SW480 (cell line): ENCODE data around the gene PSME3.

Experiments used
- DNase-seq: peaks from one replicate; pipeline ENCODE4 v3.0.0-alpha.2; 2016; ENCODE audit warnings: low spot score

The PSME3 gene

DNA sequence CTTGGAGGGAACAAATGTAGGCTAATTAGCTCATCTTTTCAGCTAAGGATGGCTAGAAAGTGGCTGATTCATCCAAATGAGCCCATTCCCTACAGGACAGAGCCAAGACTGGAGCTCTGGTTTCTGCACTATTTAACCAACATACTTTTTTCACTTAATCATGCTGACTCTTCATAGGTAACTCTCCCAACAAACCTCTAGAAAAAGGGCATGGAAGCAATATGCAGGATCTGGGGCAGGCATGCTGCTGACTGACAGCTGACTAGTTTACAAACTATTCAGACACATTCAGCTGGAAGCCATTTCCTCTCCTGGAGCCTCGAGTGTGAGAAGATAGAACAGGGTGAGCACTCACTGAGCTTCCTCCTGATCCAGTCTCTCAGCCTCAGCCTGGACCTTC lies 15.3 kb upstream of the PSME3 start:
- no peak for DNase-seq

DNA sequence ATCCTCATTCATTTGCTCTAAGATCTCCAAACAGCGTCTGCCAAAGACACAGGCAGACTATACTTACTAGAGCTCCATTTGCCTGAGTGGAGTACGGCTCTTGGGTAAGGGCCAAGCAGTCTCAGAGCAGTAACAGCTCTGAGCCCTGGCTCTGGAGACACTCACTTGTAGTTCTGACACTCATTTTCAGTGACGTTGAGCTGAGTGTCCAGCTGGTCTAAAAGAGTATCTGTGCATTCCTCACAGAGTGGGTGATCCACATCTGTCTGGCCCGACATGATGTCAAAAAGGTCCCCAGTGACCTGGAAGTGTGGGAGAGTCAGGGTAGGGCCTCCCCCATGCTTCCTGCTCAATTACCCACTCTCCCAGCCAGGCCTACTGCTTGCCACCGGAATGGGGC lies 14.8 kb upstream of the PSME3 start:
- no peak for DNase-seq

DNA sequence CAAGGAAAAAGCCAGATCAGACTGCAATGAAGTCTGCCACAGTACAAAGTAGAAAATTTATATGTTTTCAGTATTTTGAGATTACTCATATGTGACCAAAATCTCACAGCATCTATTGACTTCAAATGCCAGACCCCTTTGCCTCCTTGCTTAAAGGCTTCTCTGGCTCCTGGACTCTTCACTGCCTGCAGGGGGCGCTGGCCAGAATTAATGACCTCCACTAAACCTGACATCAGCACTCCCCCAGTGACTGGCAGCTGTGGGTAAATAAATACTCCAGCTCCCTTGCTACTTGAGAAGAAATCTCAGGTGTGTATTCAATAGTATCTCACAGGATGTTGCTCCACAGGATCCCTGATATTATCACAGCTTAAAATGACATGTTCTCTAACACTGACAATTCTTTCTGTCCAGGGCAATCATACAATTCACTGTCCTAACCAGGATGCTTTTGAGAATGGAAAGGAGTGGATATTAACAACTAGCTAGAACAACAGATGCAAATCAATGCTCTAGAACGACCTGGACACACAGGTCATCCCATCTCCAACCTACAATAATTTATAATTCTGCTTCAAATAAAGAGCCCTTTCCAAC lies 13.2 kb upstream of the PSME3 start:
- DNase-seq: peak; percentile 64

- no peak for DNase-seq
Measured at GRCh38 chr17:42821176-42821575, 12.0 kb upstream of the PSME3 start.

- no peak for DNase-seq
Measured at GRCh38 chr17:42827472-42827871, 5.7 kb upstream of the PSME3 start.

GRCh38 chr17:42830971-42831370 lies 2.2 kb upstream of the PSME3 start:
- no peak for DNase-seq

DNA sequence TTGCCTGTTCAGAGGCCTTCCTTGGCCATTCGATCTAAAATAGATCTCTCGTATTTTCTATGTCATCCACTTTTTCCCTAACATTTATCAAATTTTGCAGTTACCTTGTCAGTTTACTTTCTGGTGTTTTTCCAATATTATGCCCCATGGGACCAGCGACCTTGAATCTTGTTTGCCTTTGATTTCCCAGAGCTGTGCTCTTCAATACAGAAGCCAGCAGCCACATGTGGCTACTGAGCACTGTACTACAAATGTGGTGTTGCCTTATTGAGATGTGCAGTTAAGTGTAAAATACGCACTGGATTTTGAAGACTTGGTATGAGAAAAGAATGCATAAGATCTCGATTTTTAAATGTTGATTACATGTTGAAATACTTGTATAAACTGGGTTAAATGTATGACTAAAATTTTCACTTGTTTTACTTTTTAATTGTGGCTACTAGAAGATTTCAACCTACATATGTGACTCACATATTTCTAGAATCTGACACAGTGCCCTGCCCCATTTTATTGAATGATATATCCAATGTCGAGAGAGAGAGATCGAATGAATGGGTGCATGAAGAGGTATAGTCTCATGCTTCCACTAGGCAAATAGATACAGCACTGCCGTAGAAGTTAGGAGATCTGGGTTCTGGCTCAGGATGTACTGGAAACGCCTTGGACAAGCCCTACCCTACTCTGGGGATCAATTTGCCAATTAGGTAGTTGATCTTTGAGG lies 824 bp upstream of the PSME3 start:
- DNase-seq: no peak

- DNase-seq: no peak
Measured at GRCh38 chr17:42833767-42834422, 698 bp downstream of the PSME3 start.

DNA sequence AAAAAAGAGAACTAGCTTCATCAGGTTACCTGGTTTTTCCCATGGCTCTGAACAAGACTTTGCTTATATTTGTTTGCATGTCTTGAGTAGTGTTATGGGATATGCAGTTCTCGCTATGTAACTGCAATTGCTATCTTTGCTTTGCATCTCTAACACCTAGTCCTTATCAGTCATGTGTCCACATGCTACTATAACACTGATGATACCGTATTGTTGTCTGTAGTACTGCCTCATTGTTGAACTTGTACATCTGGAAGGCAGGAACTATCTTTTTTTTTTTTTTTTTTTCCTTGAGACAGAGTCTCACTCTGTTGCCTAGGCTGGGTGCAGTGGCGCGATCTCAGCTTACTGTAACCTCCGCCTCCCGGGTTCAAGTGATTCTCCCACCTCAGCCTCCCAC lies 2.5 kb downstream of the PSME3 start:
- DNase-seq: no peak

DNA sequence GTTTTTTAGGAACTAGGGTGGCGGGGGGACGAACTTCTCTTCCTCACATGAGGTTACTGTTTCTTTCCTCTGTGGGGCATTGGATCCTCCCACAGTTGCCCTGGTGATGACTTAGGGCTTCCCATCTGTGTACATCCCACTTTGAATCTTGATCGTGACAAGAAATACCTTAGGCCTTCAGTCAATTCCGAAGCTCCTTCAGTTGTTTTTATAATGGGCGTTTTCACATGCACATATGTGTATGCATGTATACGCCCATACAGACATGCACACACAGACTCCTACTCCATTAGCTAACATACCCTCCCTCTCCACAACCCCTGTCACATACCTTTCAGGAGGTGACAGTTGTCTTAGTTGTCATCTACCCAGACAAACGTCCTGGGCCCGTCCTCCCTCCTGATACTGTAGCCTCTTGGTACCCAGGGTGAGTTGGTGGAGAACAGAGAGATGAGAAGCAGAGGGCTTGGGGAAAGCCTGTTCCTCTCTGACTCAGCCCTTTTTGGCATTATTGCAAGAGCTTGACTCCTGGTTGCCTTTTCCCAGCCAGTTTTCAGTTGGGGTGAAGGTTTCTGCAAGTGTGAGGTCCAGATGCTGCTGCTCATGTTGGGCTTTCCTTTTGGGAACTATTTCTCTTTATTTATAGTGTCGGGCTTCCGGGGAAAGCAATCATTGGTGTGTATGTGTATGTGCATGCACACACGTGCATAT lies 8.9 kb downstream of the PSME3 start:
- DNase-seq: no peak

DNA sequence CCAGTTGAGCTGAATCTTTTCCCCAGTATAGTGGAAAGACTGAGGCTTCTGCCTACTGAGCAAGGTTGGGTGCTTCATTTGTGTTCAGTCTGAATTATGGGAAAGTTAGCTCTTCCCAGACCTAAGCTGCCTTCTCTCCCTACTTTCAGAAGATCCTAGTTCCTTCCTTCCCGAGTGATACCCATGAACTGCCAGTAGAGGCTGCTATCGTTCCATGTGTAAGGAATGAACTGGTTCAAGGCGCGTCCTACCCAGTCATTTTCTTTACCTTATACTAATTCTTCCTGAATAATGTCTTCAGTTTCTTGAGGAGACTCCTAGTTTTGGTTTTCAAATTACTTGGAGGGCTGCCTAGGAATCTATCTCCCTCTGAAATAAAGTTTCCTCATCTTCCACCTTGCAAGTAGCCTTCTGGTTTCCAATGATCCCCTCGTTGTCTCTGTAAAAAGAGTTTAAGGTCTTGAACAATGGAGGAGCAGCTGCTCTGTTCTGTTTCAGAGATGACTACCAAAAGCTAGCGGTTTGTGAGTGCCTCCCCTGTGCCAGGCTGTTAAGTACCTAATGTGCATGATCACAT lies 10.2 kb downstream of the PSME3 start:
- DNase-seq: peak; percentile 61

DNA sequence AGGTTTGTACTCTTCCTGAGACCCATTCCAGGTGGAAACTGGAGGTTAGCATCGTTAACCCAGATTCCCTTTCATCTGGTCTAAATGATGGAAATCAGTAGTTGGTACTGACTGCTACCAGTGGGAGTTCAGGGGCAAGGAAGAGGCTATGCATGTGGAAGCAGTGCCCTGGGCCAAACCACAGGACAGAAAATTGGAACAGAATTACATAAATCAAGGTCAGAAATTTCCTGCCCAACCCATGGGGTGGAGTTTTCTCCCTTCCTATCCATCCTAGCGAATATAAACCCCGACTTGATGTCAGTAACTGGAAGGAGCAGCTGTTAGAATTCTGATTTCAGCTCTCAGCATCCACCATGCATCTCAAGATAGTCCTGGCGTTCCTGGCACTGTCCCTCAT lies 11.1 kb downstream of the PSME3 start, which contains the start of gene AOC2:
Gene AOC2, plus strand, starts transcription at position 310 of the 400 bp plus-strand sequence. Its CDS starts 47 bp downstream, at position 357.
- DNase-seq: no peak

DNA sequence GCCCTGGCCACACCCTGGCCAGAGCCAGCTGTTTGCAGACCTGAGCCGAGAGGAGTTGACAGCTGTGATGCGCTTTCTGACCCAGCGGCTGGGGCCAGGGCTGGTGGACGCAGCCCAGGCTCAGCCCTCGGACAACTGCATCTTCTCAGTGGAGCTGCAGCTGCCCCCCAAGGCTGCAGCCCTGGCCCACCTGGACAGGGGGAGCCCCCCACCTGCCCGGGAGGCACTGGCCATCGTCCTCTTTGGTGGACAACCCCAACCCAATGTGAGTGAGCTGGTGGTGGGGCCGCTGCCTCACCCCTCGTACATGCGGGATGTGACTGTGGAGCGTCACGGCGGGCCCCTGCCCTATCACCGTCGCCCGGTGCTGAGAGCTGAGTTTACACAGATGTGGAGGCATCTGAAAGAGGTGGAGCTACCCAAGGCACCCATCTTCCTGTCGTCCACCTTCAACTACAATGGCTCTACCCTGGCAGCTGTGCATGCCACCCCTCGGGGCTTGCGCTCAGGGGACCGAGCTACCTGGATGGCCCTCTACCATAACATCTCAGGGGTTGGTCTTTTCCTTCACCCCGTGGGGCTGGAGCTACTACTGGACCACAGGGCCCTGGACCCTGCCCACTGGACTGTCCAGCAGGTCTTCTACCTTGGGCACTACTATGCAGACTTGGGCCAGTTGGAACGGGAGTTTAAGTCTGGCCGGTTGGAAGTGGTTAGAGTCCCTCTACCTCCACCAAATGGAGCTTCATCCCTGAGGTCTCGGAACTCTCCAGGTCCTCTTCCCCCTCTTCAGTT lies 11.8 kb downstream of the PSME3 start:
- DNase-seq: no peak

DNA sequence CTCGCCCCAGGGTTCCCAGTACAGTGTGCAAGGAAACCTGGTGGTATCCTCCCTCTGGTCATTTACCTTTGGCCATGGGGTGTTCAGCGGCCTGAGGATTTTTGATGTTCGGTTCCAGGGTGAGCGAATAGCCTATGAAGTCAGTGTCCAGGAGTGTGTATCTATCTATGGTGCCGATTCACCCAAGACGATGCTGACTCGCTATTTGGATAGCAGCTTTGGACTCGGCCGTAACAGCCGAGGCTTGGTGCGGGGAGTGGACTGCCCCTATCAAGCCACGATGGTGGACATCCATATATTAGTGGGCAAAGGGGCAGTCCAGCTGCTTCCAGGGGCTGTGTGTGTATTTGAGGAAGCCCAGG lies 12.3 kb downstream of the PSME3 start:
- no peak for DNase-seq

DNA sequence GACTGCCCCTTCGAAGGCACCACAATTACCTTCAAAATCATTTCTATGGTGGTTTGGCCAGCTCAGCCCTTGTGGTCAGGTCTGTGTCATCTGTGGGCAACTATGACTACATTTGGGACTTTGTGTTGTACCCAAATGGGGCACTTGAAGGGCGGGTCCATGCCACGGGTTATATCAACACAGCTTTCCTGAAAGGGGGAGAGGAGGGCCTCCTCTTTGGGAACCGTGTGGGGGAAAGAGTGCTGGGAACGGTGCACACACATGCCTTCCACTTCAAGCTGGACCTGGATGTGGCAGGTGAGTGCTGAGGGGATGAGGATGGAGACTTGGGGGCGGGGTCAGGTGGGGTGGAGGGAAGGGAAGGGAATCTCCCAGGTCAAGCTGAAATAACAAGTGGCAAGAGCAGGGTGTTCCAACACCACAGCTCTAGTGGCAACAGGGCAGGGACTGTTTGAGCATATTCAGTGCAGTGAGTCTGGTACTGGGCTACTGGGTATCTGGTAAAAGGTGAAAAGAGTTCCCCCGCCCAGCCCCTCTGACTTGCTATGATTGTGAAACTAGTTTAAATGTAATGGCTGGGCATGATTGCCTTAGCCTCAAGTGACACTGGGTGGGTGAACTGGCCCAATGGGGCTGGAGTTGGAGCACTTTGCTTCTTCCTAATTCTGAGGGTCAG lies 12.9 kb downstream of the PSME3 start:
- no peak for DNase-seq

- DNase-seq: no peak
Measured at GRCh38 chr17:42846594-42847280, 13.5 kb downstream of the PSME3 start.

- no peak for DNase-seq
Measured at GRCh38 chr17:42848093-42848492, 14.9 kb downstream of the PSME3 start.

DNA sequence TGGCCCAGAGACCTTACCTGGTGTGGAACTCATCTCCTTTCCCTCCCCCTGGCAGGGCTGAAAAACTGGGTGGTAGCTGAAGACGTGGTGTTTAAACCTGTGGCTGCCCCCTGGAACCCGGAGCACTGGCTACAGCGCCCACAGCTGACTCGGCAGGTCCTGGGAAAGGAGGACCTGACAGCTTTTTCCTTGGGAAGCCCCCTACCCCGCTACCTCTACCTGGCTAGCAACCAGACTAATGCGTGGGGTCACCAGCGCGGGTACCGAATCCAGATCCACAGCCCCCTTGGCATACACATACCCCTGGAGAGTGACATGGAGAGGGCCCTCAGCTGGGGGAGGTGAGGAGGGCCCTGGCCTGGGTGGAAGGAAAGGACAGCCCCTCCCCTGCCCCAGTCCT lies 15.8 kb downstream of the PSME3 start:
- no peak for DNase-seq

DNA sequence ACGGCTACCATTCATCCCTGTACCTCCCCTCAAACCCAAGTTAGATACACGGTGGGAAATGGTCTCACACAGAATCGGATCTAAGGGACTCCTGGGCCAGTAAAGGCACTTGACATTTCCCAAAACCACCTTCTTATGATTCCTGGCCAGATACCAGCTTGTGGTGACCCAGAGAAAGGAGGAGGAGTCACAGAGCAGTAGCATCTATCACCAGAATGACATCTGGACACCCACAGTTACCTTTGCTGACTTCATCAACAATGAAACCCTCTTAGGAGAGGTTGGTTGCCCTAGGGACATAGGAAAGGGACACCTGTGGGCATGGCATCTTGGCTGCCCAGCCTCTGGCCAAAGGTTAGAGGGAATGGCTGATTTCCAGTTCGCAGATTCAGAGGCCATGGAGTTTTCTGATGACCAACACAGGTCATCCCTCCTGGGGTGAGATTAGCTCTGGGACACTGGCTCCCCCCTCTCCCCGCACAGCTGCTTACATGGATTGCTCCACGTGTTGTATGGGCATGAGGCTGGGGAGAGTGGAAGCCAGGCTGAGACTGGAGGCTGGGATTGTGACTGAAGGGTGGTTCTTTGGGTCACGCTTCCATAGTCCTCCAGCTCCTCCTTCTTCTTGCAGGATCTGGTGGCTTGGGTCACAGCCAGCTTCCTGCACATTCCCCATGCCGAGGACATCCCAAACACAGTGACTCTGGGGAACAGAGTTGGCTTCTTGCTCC lies 16.4 kb downstream of the PSME3 start:
- no peak for DNase-seq

GRCh38 chr17:42850954-42851353 lies 17.8 kb downstream of the PSME3 start, which contains the start of gene AOC3:
Gene AOC3, plus strand, starts transcription at chr17:42851199. Its CDS starts 145 bp downstream, at chr17:42851344.
- DNase-seq: no peak
